Mucosa of descending colon (tissue), 3 donors: ENCODE measurements around the gene BAG2. TPM values are rescaled to one million over a fixed set of nuclear protein-coding genes. Genes with fewer than 3 reads are reported as not detected.
A peak's percentile ranks its signal among the peaks of the same experiment; 100 is the strongest.

ENCODE experiments used
- ATAC-seq: fragments of 200-7000 bp; cut with Tn5 transposase; one replicate; pipeline ENCODE4 v1.9.1; 2020; ENCODE audit warnings: mild to moderate bottlenecking, moderate library complexity
- DNase-seq, 3 donors: peaks; one replicate each; pipeline ENCODE4 v3.0.0-alpha.2; 2020
- H3K36me3 ChIP-seq: fragments of 200-600 bp; one replicate; pipeline ENCODE4 v1.8.0; 2021; ENCODE audit warnings: low read depth, mild to moderate bottlenecking
- H3K4me1 ChIP-seq: fragments of 200-600 bp; one replicate; pipeline ENCODE4 v1.8.0; 2021; ENCODE audit warnings: low read depth, mild to moderate bottlenecking
- H3K4me3 ChIP-seq: fragments of 200-600 bp; one replicate; pipeline ENCODE4 v1.8.0; 2021; ENCODE audit warnings: mild to moderate bottlenecking
- H3K9me3 ChIP-seq: fragments of 200-600 bp; one replicate; pipeline ENCODE4 v1.8.0; 2021; ENCODE audit warnings: mild to moderate bottlenecking
- CTCF ChIP-seq: fragments of 200-600 bp; IDR thresholded peaks from one replicate; pipeline ENCODE4 v1.8.0; 2022; ENCODE audit warnings: antibody characterized with exemption, mild to moderate bottlenecking
- intact Hi-C, 2 donors: fragments of 100-400 bp; cut with DNase I in 1 of 2; cut with micrococcal nuclease in 1 of 2; formaldehyde crosslinking; loops; one replicate each; pipeline versions ENCODE4 v1.11.0 to v1.11.1; 2022; cut with DNase I, micrococcal nuclease
- total RNA-seq, 3 donors: library from RNA; stranded (reverse); fragmentation: NEBNext Ultra II Directional in 2 of 3; extraction: Animal tissue kit (Norgen Biotek cat#: 25700) in 2 of 3; gene quantifications; one replicate each; pipeline versions ENCODE4 v1.2.1 to v1.2.4, GENCODE V29; 2021 to 2023
- donor health status: DM: no; HTN: no; CAD: no; lungs with moderate emphysema.
- donor health status: DM: no; HTN: no; CAD: no.
- donor health status: DM: no; HTN: yes; CAD: no.

Gene BAG2
- total RNA-seq, 3 donors from 2014 or later = 0.96 to 43.7 (median 2.3) TPM

DNA sequence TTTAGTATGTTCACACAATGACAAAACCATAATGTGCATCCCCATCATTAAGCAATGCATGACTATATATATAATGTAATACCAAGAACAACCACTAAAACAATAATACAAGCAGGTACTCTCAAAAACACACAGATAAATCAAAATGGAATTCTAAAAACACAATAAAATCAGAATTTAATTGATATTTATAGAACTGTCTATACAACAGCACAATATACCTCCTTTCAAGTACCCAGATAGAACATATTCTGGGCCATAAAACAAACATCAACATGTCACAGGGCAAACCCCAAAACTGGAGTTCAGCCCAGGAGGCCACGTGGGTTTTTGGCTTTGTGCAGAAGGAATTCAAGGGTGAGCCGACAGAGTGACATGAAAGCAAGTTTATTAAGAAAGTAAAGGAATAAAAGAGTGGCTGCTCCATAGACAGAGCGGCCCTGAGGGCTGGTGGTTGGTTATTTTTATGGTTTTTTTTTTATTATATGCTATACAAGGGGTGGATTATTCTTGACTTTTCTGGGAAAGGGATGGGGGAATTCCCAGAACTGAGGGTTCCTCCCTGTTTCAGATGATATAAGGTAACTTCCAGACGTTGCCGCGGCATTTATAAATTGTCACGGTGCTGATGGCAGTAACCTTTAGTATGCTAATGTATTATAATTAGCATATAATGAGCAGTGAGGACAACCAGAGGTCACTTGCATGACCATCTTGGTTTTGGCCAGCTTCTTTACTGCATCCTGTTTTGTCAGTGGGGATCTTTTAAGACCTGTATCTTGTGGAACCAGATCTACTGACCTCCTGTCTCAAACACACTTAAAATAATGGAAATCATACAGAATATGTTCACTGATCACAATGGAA, 44.3 kb downstream of the BAG2 start:
- H3K4me1 ChIP-seq = peaks cover 8% of the 10 kb centered on the region
- ATAC-seq (peak; percentile 72), DNase-seq (peak in 2 of 3 donors; percentile 41 to 55)
- H3K9me3 ChIP-seq = no peaks in the 10 kb centered on the region
- H3K36me3 ChIP-seq = no peaks in the 10 kb centered on the region
- no peak overlapping the region for H3K4me3 ChIP-seq
- intact Hi-C loops = no loop called here
- no peak for TF ChIP-seq CTCF

DNA sequence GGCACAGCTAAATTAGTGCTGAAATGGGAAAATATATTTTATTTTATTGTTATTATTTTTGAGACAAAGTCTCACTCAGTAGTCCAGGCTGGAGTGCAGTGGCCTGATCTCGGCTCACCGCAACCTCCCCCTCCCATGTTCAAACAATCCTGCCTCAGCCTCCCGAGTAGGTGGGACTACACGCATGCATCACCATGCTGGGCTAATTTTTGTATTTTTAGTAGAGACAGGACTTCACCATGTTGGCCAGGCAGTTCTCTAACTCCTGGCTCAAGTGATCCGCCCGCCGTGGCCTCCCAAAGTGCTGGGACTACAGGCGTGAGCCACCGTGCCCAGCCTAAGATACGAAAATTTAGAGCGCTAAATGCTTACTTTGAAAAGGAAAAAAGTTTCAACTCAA, 45.1 kb downstream of the BAG2 start:
- intact Hi-C loops = no loop called here
- Histone ChIP-seq H3K9me3 (no peaks in the 10 kb centered on the region), H3K4me3 (no peak overlapping the region), H3K36me3 (no peaks in the 10 kb centered on the region), H3K4me1 (peaks cover 8% of the 10 kb centered on the region)
- no peak for TF ChIP-seq CTCF
- DNase-seq (no peak), ATAC-seq (no peak)

DNA sequence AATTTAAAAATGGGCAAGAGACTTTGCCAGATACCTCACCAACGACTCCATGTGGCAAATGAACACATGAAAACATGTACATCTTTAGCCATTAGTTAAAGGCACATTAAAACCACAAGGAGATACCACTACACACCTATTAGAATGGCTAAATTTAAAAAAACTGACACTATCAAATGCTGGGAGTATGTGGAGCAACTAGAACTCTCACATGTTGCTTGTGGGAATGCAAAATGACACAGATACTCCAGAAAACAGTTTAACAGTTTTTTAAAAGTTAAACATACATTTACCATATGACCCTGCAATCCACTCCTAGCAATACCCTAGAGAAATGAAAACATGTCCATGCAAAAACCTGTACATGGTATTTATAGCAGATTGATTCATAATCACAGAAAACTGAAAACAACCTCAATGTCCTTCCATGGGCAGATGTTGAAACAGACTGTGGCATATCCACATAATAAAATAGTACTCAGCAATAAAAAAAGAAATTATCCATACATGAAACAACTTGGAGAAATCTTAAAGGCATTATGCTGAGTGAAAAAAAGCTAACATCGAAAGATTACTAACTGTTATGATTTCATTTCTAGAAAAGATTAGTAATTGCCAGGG, 48.1 kb downstream of the BAG2 start:
- Histone ChIP-seq H3K4me1 (peaks cover 8% of the 10 kb centered on the region), H3K9me3 (no peaks in the 10 kb centered on the region), H3K4me3 (no peak overlapping the region), H3K36me3 (no peaks in the 10 kb centered on the region)
- TF ChIP-seq CTCF = no peak
- intact Hi-C loops = no loop called here
- DNase-seq (no peak), ATAC-seq (no peak)

DNA sequence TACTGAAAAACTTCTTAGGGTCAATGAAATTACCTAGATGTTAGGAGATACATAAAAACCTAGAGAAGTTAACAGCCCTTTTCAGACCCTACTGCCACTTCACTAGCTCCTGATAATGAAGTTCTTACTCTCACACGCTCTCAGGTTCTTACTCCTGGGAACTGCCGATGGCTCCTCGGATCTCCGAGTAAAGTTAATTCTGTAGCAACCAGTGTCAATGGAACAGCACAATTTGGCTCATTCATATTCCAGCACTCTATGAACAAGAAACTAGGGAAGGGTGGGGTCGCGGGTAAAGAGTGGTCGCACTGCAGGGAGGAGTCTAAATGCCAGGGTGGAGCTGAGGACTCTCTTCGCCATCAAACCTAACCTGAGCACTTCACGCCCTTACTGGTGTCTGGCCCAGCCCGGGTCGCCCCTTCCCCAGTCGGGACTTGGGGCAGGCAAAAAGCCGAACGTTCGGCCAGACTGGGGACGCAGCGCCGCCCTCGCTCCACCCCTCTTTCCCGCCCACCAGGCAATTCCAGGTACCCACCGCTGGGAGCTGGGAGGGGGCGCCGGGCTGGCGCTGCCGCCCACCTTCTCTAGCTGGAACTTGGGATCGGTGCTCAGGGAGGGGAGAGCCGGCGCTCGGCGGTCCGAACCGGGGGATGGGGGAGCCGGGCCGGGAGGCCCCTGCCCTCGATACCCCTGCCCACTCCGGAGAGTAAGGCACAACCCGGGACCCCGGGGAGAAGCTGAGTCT, 49.2 kb downstream of the BAG2 start:
- peaks cover 7% of the 10 kb centered on the region for H3K4me1 ChIP-seq
- peak; percentile 84 for ATAC-seq
- H3K9me3 ChIP-seq = no peaks in the 10 kb centered on the region
- no peak for TF ChIP-seq CTCF
- H3K4me3 ChIP-seq = peak overlapping the region; percentile 86
- peak; percentile 63 to 86 (median 82) for DNase-seq
- intact Hi-C loops = no loop called here
- H3K36me3 ChIP-seq = no peaks in the 10 kb centered on the region

DNA sequence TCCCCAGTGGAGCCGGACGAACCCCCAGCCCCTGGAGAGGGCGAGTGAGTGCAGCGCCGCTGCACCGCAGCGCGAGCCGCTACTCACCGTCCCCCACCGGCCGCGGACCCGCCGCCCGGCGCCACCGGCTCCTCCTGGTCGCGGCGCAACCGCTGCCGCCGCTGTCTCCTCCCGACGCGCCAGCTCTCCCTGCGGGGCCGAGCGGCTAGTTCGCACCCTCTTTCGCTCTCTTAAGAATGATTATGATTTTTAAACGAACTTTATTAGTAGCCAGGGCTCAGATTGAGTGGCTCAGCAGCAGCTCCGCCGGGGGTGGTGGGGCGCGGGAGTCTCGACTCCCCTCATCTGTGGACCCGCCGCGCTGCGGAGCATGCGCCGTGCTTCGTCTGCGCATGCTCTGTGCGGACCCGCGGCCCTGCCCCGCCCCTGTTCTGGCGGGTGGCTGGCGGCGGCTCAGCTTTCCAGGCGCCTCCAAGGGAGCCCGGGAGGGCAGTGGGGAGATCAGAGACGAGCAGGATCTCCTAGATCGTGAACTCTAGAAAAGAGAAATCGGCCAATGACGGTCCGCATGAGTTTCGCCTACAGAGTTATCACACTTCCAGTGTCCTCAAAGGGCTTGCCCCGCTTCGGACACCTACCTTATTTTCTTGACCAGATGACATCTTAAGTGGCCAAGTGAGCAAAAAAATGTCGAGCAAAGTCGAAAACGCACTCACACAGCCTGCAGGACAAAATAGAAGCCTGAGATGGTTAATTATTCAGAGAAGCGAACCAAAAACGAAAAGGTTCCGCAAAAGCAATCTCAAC, 50.0 kb downstream of the BAG2 start, which contains the start of gene RAB23:
Gene RAB23, minus strand, starts transcription at position 372 of the 807 bp plus-strand sequence. CDS start 11,927 bp downstream, outside the sequence.
- Histone ChIP-seq H3K36me3 (no peaks in the 10 kb centered on the region), H3K4me3 (peak within 1 kb of the TSS; percentile 86), H3K9me3 (no peaks in the 10 kb centered on the region), H3K4me1 (peaks cover 3% of the 10 kb centered on the region)
- no peak for TF ChIP-seq CTCF
- intact Hi-C loops = no loop called here
- DNase-seq (peak; percentile 83 to 92 (median 88)), ATAC-seq (peak; percentile 96)
